DMS53 (cell line): ENCODE results near the gene SLC35B2.

Source experiments
- DNase-seq: peaks from one replicate; lab custom pipeline; 2025; lab: John Stamatoyannopoulos, UW

SLC35B2 gene

GRCh38 chr6:44253307-44254101 is 3.8 kb downstream of the SLC35B2 start:
- peak; percentile 84 for DNase-seq

- DNase-seq = no peak
Observed at GRCh38 chr6:44251576-44252524, 5.5 kb downstream of the SLC35B2 start.

GRCh38 chr6:44250718-44251123 is 6.6 kb downstream of the SLC35B2 start:
- DNase-seq = peak; percentile 47

- no peak for DNase-seq
Observed at GRCh38 chr6:44250067-44250717, 7.1 kb downstream of the SLC35B2 start.

- DNase-seq = no peak
Observed at GRCh38 chr6:44249082-44249748, 8.1 kb downstream of the SLC35B2 start.

GRCh38 chr6:44248579-44248978 is 8.7 kb downstream of the SLC35B2 start:
- DNase-seq = no peak

GRCh38 chr6:44247338-44248302 is 9.7 kb downstream of the SLC35B2 start:
- DNase-seq = peak; percentile 80

GRCh38 chr6:44246663-44247337 is 10.5 kb downstream of the SLC35B2 start, which contains the start of gene HSP90AB1:
HSP90AB1 (plus strand) TSS chr6:44247101; CDS start chr6:44248630, 1,529 bp downstream.
- peak; percentile 100 for DNase-seq

- DNase-seq = peak; percentile 94
Observed at GRCh38 chr6:44245912-44246662, 11.2 kb downstream of the SLC35B2 start.

GRCh38 chr6:44245391-44245911 is 11.9 kb downstream of the SLC35B2 start:
- DNase-seq = no peak

- DNase-seq = no peak
Observed at GRCh38 chr6:44243345-44243744, 14.0 kb downstream of the SLC35B2 start.

- DNase-seq = peak; percentile 84
Observed at GRCh38 chr6:44238687-44239350, 18.5 kb downstream of the SLC35B2 start.

- DNase-seq = peak; percentile 92
Observed at GRCh38 chr6:44237813-44238433, 19.4 kb downstream of the SLC35B2 start.

GRCh38 chr6:44237021-44237812 is 20.1 kb downstream of the SLC35B2 start:
- peak; percentile 99 for DNase-seq

GRCh38 chr6:44235891-44236516 is 21.3 kb downstream of the SLC35B2 start:
- no peak for DNase-seq

GRCh38 chr6:44235269-44235668 is 22.1 kb downstream of the SLC35B2 start:
- DNase-seq = no peak
